Measurements from ENCODE around the gene TMEM150B. TPM values are rescaled to one million over a fixed set of nuclear protein-coding genes. Genes with fewer than 3 reads are reported as not detected.

TMEM150B gene
- total and polyA plus RNA-seq, 12 donors: 0.11 to 20.8 (median 5.4) TPM

GRCh38 chr19:55305491-55305890 is 19.6 kb downstream of the TMEM150B start:
- Histone ChIP-seq H3K9me3 (replicated peaks in 1 of 3) (no peaks in the 10 kb centered on the region), H3K27ac (peak overlapping the region in 4 of 5 donors; percentile 18 to 65 (median 44)), H3K4me3 (peak overlapping the region in 1 of 4 donors; percentile 37), H3K27me3 (no peaks in the 10 kb centered on the region), H3K36me3 (replicated peaks in 1 of 2) (peaks cover 0 to 12% of the 10 kb centered on the region in 2 donors), H3K4me1 (replicated peaks in 1 of 2) (peaks cover 3 to 9% of the 10 kb centered on the region in 2 donors)
- intact Hi-C loops (cut with DNase I): no loop called here
- WGBS, 4 donors: 61 to 74% (median 74%) methylated on average over 6 to 9 of the region's 9 CpGs
- TF ChIP-seq POLR2A (IDR thresholded peaks at IDR 0.05) (no peak), CTCF (IDR thresholded peaks at IDR 0.05) (no peak)
- DNase-seq: peak; percentile 60 to 82 (median 64)

GRCh38 chr19:55304980-55305379 is 20.2 kb downstream of the TMEM150B start:
- Histone ChIP-seq H3K9me3 (replicated peaks in 1 of 3) (no peaks in the 10 kb centered on the region), H3K4me3 (no peak overlapping the region), H3K27me3 (no peaks in the 10 kb centered on the region), H3K4me1 (replicated peaks in 1 of 2) (peaks cover 3 to 9% of the 10 kb centered on the region in 2 donors), H3K27ac (no peak overlapping the region), H3K36me3 (replicated peaks in 1 of 2) (peaks cover 0 to 12% of the 10 kb centered on the region in 2 donors)
- no peak for DNase-seq
- 67 to 89% (median 80%) methylated on average over 6 to 14 of the region's 14 CpGs for WGBS, 4 donors
- intact Hi-C loops (cut with DNase I): loop anchor here in 1 of 2 donors (5.0 kb wide), 1 partner anchor 77 kb away; the partner anchor contains the start of gene TMEM238
- TF ChIP-seq CTCF (IDR thresholded peaks at IDR 0.05): no peak
- TF ChIP-seq POLR2A (IDR thresholded peaks at IDR 0.05): no peak

GRCh38 chr19:55304279-55304978 is 20.7 kb downstream of the TMEM150B start:
- WGBS, 4 donors: 80 to 93% (median 89%) methylated on average over 13 to 39 of the region's 39 CpGs
- TF ChIP-seq CTCF (IDR thresholded peaks at IDR 0.05): no peak
- no peak for TF ChIP-seq POLR2A (IDR thresholded peaks at IDR 0.05)
- H3K27ac ChIP-seq: no peak overlapping the region
- H3K36me3 ChIP-seq (replicated peaks in 1 of 2): peaks cover 0 to 12% of the 10 kb centered on the region in 2 donors
- peaks cover 3 to 9% of the 10 kb centered on the region in 2 donors for H3K4me1 ChIP-seq (replicated peaks in 1 of 2)
- DNase-seq: peak in 3 of 7 donors; percentile 31 to 64 (median 37)
- intact Hi-C loops (cut with DNase I): loop anchor here in 1 of 2 donors (5.0 kb wide), 1 partner anchor 78 kb away; the partner anchor contains the start of gene TMEM238
- H3K4me3 ChIP-seq: no peak overlapping the region
- H3K27me3 ChIP-seq: no peaks in the 10 kb centered on the region
- H3K9me3 ChIP-seq (replicated peaks in 1 of 3): no peaks in the 10 kb centered on the region

GRCh38 chr19:55303477-55303876 is 21.7 kb downstream of the TMEM150B start:
- Histone ChIP-seq H3K36me3 (replicated peaks in 1 of 2) (peaks cover 0 to 12% of the 10 kb centered on the region in 2 donors), H3K4me1 (replicated peaks in 1 of 2) (peaks cover 3 to 9% of the 10 kb centered on the region in 2 donors), H3K27me3 (no peaks in the 10 kb centered on the region), H3K27ac (no peak overlapping the region), H3K4me3 (no peak overlapping the region), H3K9me3 (replicated peaks in 1 of 3) (no peaks in the 10 kb centered on the region)
- no peak for DNase-seq
- intact Hi-C loops (cut with DNase I): loop anchor here in 1 of 2 donors (5.0 kb wide), 1 partner anchor 79 kb away; the partner anchor contains the start of gene TMEM238
- TF ChIP-seq POLR2A (IDR thresholded peaks at IDR 0.05) (no peak), CTCF (IDR thresholded peaks at IDR 0.05) (no peak)
- 94 to 96% (median 95%) methylated on average over 7 to 11 of the region's 11 CpGs for WGBS, 4 donors

All from adrenal gland (tissue), 12 donors.